Amygdala (tissue), 56 donors: Measurements from ENCODE around the gene DEPDC1.
A peak's percentile ranks its signal among the peaks of the same experiment; 100 is the strongest.
"Not testable (repeated sequence)": the region's sequence is repeated elsewhere in the genome, so short reads cannot be mapped to it uniquely, and the experiment has no call there.

ENCODE experiments used
- DNase-seq, 56 donors: peaks; one replicate each; lab custom pipeline; 2025; lab: John Stamatoyannopoulos, UW

Gene DEPDC1, protein sequence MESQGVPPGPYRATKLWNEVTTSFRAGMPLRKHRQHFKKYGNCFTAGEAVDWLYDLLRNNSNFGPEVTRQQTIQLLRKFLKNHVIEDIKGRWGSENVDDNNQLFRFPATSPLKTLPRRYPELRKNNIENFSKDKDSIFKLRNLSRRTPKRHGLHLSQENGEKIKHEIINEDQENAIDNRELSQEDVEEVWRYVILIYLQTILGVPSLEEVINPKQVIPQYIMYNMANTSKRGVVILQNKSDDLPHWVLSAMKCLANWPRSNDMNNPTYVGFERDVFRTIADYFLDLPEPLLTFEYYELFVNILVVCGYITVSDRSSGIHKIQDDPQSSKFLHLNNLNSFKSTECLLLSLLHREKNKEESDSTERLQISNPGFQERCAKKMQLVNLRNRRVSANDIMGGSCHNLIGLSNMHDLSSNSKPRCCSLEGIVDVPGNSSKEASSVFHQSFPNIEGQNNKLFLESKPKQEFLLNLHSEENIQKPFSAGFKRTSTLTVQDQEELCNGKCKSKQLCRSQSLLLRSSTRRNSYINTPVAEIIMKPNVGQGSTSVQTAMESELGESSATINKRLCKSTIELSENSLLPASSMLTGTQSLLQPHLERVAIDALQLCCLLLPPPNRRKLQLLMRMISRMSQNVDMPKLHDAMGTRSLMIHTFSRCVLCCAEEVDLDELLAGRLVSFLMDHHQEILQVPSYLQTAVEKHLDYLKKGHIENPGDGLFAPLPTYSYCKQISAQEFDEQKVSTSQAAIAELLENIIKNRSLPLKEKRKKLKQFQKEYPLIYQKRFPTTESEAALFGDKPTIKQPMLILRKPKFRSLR

DNA sequence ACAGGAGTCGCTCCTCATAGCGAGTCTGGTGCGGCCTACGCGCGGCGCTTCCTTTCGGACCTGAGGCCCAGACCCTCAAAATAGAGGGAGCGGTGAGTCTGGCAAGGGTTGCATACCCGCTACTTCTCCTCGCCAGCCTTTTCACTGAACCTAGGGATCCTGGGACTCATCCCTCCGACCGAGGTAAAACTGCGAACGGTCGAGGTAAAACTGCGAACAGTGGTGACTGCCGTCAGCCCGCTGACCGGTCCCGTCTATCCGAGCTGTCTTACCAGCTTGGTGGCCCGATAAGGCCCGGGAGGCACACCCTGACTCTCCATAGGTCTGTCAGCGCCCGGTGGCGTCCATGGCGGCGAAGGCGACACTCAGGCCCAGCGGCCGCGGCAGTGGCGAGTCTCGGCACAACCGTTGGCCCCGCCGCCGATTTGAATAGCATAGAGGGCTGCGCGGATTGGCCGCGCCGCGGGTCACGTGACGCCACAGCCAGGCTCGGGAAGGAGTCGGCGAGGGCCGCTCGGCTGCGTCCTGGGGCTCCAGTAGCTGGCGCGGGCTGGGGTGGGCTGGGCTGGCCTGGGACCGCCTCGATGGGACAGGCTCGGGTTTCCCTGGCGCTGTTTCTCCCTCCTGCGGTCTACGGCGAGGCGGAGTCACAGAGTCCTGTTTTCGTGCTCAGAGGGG lies at the start of gene DEPDC1:
DEPDC1 (minus strand) TSS at position 403 of the 678 bp plus-strand sequence; CDS start at position 320, 83 bp downstream.
- peak; percentile 33 to 93 (median 82) for DNase-seq

DNA sequence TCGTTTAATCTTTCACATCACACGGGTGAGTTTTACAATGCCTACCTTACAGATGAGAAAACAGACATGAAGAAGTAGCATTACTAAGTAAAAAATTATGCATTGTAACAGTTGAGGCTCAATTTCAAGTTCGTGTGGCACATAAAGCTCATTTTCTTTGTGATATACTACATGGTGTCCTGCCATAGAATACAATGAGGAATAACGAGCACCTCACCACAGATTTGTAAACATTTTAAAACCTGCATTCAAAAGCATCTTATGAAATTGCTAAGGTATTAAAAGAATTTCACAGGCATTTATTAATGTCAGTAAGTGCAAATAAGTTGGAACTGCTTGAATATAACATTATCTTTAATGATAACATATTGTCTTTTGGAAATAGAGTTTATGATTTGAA lies 47.8 kb upstream of the DEPDC1 start:
- DNase-seq, result no peak

DNA sequence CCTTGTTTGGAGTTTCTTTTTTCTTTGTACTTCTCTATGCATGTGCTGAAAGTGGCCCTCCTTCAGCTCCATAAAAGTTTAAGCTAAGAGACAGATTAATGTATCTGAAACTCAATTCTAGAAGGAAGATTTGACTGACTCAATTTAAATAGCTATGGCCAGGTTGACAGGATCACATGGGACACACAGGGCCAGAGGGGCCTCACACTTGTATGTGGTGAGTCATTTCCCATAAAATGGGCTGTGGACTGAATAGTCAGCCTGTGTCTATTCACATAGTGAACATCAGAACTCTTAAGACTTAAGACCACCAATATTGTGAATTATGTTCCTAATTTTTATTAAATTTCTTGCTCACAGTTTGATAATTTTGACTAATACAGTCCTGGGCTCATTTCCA lies 45.7 kb upstream of the DEPDC1 start:
- no peak for DNase-seq

DNA sequence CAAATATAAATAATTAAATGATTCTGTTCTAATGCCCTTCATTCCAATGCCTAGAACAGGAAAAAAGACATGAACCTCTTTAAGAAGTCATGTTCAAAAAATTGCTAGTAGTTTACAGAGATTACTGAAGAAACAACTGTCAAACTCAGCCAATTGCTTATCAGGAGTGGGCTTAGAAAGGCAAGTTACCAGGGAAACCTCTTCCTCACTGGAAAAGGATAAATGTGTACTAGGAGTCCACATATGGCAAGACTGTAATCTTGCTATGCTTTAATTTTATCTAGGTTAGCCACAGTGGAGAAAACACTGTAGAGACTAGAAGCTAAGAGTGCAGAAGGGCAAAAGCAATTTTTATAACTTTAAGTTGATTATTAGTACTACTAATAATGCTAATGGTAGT lies 42.1 kb upstream of the DEPDC1 start:
- DNase-seq, result no peak

DNA sequence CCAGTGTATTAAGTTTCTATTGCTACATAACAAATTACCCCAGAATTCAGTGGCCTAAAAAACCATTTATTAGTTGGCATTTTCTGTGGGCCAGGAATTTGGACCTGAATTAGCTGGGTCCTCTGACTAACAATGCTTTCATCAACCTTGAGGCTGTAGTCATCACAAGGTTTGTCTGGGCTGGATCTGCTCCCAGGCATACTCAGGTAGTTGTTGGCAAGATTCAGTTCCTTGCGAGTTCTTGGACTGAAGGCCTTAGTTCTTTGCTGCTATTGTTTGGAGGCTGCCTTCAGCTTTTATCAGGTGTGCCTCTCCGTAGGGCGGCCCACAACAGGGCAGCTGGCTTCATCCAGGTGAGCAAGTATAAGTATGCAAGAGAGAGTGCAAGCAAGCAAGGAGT lies 31.4 kb upstream of the DEPDC1 start:
- no peak for DNase-seq

DNA sequence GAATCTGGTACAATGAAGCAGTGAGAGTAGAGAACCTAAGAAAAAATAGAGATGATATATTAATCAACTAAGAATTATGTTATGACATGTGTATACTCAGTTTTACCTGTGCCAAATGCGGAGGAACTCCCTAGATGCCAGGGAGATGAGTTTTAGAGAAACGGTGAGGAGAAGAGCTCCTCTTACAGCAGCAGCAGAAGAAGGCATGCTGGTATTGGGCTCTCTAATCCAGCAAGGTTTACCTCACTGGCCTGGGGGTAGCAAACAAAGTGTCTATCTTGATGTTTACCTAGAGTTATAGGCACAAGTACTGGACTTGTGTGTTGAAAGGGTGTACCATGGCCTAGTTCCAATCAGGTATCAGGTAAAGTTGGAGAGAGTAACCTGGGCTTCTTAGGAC lies 28.9 kb upstream of the DEPDC1 start:
- DNase-seq, result no peak

DNA sequence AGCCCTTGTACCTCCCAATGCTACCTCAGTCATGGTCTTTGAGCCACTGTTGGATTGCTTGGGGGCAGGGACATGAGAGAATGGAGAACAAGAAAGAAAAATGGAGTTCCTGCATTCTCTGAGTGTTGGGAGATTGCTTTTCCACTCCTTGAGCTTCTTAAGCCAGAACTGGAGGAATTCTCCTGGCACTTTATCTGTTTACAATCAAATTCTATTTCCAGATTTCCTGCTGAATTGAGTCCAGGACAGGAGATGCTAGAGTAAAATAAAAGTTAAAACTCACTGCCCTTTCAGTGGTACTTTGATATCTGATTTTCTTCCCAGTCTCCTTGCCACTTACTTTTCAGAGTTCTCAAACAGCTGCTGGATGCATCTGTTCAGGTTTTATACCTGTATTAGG lies 24.4 kb upstream of the DEPDC1 start:
- DNase-seq, result no peak

DNA sequence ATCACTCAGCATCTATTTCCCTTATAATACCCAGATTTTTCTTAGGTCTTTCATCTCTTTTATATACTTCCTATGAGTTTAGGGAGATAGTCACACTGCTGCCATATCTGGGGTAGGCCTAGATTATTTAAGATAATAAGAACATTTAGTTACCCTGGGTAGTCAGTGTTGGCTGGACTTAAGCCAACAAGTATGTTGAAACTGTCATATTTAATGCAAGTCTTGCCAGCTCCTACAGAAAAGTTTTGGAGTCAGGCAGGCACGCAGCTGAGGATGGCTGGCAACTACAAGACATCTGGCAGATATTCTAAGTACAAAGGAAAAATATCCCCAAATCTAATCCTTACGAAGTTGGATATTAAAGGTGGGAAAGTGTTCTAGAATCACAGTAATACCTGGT lies 19.2 kb upstream of the DEPDC1 start:
- no peak for DNase-seq

DNA sequence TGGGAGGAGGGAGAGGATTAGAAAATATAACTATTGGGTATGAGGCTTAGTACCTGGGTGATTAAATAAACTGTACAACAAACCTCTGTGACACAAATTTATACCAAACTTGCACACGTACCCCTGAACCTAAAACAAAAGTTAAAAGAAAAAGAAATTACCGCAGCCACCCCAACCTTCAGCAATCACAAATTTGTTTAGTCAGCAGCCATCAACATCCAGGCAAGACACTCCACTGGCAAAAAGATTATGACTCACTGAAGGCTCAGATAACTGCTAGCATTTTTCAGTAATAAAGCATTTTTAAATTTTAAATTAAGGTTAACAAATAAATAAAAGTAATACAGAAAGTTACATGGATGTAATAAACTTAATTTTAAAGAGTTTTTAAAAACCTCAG lies 14.4 kb upstream of the DEPDC1 start:
- DNase-seq, result no peak

DNA sequence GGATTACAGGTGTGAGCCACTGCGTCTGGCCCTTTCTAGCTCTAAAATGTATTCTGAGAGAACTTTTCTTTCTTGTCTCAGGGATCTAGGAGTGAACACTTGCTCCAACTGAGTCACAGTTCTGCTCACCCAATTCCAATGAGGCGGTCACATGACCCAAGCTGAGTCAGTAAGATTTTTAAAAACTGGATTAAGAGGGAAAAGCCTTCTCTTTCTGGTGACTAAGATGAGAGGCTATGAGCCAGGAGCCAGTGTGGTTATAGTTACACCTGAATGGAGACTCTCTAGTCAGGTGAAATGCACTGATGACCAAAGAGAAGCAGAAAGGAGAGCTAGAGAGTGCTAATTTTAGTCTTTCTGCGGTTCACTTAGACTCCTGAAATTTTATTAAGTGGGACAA lies 9.5 kb upstream of the DEPDC1 start:
- DNase-seq, result no peak

DNA sequence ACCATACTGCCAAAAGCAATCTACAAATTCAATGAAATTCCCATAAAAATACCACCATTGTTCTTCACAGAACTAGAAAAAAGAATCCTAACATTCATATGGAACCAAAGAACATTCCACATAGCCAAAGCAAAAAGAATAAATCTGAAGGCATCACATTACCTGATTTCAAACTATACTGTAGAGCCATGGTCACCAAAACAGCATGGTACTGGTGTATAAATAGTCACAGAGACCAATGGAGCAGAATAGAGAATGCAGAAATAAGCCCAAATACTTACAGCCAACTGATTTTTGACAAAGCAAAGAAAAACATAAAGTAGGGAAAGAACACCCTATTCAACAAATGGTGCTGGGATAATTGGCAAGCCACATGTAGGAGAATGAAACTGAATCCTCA lies 6.2 kb upstream of the DEPDC1 start:
- no peak for DNase-seq

DNA sequence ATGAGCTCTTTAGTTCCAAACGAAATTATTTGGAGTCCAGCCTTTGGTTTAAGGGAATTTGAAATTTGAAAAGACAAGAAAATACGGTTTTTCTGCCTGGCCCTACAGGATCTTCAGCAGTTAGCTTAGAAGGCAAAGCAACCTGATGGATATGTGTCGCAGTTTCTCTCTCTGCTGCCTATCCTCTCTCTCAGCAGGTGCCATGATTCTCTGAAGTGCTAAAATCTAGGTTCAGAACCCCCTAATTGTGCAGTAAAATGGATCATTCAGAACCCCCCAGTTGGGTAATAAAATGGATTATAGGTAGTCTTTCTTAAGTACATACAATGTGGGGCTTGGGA lies 446 bp upstream of the DEPDC1 start:
- DNase-seq, result no peak

DNA sequence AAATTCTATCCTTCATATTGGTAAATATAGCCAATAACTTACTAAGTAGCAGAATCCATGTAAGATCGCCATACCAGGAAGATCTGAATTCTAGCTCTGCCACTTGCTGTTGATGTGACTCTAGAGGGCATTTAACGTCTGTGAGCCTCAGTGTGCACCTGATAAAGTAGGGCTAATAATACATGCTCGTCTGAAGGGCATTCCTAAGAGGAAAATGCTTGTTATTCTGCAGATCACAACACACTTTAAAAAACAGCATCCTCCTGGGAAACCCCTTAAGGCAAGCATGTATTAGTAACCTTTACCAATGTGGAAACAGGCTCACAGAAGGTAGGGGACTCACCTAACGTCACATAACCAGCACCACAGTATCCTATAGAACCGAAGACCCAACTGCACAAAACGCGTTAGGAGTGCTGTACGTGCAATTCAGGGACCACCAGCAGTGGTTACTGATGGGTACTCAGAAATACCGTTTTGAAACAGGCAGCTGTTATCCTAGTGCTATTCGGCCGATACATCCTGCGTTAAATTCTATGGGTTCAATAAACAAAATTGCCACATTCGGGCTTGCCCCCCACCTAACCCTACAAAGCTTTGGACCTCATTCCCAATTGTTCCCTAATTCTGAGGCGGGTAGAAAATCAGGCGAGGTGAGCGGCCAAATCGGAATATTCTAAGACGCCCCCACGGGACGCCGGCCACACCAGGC lies 758 bp downstream of the DEPDC1 start:
- no peak for DNase-seq

DNA sequence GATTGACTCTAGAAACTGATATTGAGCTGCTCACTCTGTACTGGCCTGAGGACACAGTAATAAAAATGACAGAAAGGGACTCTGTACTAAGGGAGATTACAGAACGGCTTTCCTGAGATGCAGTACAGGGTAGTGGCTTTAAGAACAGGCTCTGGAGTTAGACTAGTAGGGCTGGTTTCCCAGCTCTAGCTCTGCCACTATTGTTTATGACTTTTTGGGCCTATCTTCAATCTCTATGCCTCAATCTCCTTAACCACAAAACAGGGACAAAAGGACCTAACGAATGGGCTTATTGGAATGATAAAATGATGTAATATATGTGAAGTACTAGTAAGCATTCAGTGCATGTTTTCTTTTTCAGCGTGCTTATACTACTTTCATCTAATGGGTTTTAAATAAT lies 1.4 kb downstream of the DEPDC1 start:
- no peak for DNase-seq

DNA sequence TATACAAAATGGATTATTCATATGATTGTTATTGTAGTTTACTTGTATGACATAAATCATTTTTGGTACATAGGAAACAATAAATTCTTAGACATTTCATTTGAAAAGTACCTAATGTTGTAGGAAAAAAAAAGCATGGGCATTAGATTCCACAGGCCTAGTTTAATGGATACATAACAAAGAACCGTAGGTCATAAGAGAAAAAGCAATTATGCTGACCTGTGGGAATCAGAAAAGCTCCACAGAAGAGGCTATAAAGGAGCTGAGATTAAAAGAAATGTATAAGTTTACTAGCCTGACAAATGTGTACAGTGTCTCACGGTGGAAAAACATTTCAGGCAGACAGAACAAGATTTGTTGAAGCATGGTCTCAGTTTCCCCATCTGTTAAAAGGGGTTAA lies 3.7 kb downstream of the DEPDC1 start:
- no peak for DNase-seq

DNA sequence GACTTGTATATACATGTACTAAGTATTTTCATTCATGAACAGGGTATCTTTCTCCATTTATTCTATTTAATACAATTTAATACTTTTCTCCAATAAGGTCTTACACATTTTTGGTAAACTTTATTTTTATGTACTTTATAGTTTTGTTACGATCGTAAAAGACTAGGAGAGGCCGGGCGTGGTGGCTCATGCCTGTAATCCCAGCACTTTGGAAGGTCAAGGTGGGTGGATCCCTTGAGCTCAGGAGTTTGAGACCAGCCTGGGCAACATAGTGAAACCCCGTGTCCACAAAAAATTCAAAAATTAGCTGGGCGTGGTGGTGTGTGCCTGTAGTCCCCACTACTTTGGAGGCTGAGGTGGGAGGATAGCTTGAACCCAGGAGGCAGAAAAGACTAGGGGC lies 4.6 kb downstream of the DEPDC1 start:
- not testable (repeated sequence) for DNase-seq

DNA sequence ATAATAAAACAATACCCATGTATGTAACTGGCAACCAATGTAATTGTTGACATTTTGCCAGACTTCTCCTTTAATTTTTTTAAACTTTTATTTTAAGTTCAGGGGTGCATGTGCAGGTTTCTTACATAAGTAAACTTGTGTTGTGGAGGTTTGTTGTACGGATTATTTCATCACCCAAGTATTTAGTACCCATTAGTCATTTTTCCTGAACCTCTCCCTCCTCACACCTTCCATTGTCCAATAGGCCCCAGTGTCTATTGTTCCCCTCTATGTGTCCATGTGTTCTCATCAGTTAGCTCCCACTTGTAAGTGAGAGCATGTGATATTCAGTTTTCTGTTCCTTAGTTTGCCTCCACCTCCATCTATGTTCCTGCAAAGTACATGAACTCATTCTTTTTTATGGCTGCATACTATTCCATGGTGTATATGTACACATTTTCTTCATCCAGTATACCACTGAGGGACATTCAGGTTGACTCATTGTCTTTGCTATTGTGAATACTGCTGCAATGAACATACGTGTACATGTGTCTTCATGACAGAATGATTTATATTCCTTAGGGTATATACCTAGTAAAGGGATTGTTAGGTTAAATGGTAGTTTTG lies 6.7 kb downstream of the DEPDC1 start:
- no peak for DNase-seq

DNA sequence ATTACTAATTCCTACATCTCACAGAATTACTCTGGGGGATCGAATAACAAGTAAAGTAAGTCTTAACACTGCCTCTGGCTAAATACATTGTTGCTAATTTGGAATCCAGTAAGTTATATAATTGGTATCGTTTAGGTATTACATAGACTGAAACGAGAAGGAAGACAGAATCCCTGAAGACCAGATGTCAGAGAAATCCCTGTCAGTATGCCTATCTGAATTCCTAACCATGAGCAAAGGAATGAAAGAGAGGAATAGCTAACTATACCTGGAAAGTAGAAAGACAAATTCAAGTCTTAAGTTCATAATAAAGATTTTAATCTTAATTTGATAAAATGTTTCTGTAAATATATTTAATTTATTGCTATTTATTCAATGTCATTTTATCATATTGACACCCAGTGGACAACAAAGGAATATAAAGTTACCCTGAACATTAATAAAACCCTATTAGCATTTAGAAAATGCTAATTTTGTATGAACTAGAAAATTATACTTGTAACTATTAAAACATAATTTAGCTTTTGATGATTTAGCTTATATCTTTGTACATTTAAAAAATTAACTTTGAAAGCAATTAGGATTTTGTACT lies 11.4 kb downstream of the DEPDC1 start:
- no peak for DNase-seq

DNA sequence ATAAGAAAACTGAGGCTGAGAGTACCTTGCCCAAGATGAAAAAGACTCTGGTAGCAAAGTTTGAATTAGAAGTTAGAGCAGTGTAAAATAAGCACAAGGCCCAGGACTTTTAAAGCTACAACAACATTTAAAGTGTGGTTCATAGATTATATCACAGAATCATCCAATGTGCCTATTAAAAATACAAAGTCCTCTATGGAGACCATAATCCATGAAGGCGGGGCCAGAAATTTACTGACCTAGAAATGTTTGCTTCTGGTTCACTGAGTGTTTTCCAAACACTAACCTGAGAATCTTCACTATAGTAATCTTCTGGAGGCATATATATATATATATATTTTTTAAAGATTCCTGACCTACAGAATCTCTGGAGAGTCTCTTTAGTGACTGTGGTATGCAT lies 12.3 kb downstream of the DEPDC1 start:
- DNase-seq, result no peak

DNA sequence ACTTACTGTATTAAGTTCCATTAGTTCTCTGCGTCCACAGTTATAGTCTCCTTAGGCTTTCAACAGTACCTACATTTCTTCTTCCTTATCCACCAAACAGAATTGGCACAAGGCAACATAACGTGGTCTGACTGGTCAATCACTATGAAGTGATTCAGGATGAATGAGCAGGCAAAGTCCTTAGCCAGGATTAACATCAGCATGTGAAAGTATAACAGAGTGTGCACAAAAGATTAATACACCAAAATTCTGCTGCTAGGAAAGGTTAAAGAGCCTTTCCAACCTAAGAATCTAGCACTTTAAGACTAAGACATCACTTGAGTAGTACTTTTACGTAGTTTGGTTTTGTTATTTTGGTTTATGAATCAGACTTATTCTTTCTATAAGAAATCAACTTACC lies 15.8 kb downstream of the DEPDC1 start:
- no peak for DNase-seq
